Upper lobe of right lung (tissue), 1 donor: ENCODE measurements around the gene OCIAD1. TPM values are rescaled to one million over a fixed set of nuclear protein-coding genes. Genes with fewer than 3 reads are reported as not detected.

Experiments used
- ATAC-seq: fragments of 200-7000 bp; cut with Tn5 transposase; one replicate; pipeline ENCODE4 v1.9.1; 2020; ENCODE audit warnings: mild to moderate bottlenecking, moderate library complexity
- DNase-seq: peaks from one replicate; pipeline ENCODE4 v3.0.0-alpha.2; 2020
- H3K27ac ChIP-seq: fragments of 200-600 bp; one replicate; pipeline ENCODE4 v1.8.0; 2022
- H3K27me3 ChIP-seq: fragments of 200-600 bp; one replicate; pipeline ENCODE4 v1.8.0; 2022; ENCODE audit warnings: mild to moderate bottlenecking
- H3K36me3 ChIP-seq: fragments of 200-600 bp; one replicate; pipeline ENCODE4 v1.8.0; 2022
- H3K4me1 ChIP-seq: fragments of 200-600 bp; one replicate; pipeline ENCODE4 v1.8.0; 2022
- H3K4me3 ChIP-seq: fragments of 200-600 bp; one replicate; pipeline ENCODE4 v1.8.0; 2022; ENCODE audit warnings: mild to moderate bottlenecking
- H3K9me3 ChIP-seq: fragments of 200-600 bp; one replicate; pipeline ENCODE4 v1.8.0; 2022
- CTCF ChIP-seq: fragments of 200-600 bp; IDR thresholded peaks from one replicate; pipeline ENCODE4 v1.8.0; 2022; ENCODE audit warnings: antibody characterized with exemption
- intact Hi-C: fragments of 100-400 bp; cut with DNase I; formaldehyde crosslinking; loops from one replicate; pipeline ENCODE4 v1.11.0; 2022
- long read RNA-seq: library from polyadenylated mRNA; unstranded; transcript quantifications from one replicate; pipeline ENCODE4 v2.0.0, GENCODE V29; 2021
- total RNA-seq: library from RNA; stranded (reverse); fragmentation: NEBNext Ultra II Directional; extraction: Animal tissue kit (Norgen Biotek cat#: 25700); gene quantifications from one replicate; pipeline ENCODE4 v1.2.1, GENCODE V29; 2021
- donor health status: DM: no; HTN: yes; CAD: no; lungs with severe emphysema.

Gene OCIAD1
- 101 TPM for total RNA-seq
- long read RNA-seq, transcript OCIAD1-201 (9 exons, 1,414 nt) = major isoform, 41 of 65 reads
- long read RNA-seq, partial matches to known transcripts = 8 of 65 reads
- long read RNA-seq, other reads (novel, unspliced or antisense) = 11 of 65 reads

GRCh38 chr4:48830706-48831531 lies at the start of gene OCIAD1:
Gene OCIAD1 (plus strand): TSS chr4:48831088. CDS start chr4:48832625, 1,537 bp downstream.
- Histone ChIP-seq H3K36me3 (peaks cover 29% of the 10 kb centered on the region), H3K27me3 (no peaks in the 10 kb centered on the region), H3K9me3 (no peaks in the 10 kb centered on the region), H3K4me1 (peaks cover 20% of the 10 kb centered on the region), H3K27ac (peak within 1 kb of the TSS; percentile 94), H3K4me3 (peak within 1 kb of the TSS; percentile 90)
- peak; percentile 100 for ATAC-seq
- no peak for TF ChIP-seq CTCF
- intact Hi-C loops = no loop called here
- DNase-seq = peak; percentile 96

- no peaks in the 10 kb centered on the region for H3K27me3 ChIP-seq
- intact Hi-C loops = no loop called here
- H3K4me3 ChIP-seq = no peak overlapping the region
- no peak overlapping the region for H3K27ac ChIP-seq
- no peaks in the 10 kb centered on the region for H3K36me3 ChIP-seq
- DNase-seq = no peak
- H3K4me1 ChIP-seq = peaks cover 14% of the 10 kb centered on the region
- H3K9me3 ChIP-seq = no peaks in the 10 kb centered on the region
- no peak for ATAC-seq
- no peak for TF ChIP-seq CTCF
Measured at GRCh38 chr4:48781968-48782367, 48.9 kb upstream of the OCIAD1 start.

- Histone ChIP-seq H3K4me1 (no peaks in the 10 kb centered on the region), H3K4me3 (no peak overlapping the region), H3K27ac (no peak overlapping the region), H3K9me3 (no peaks in the 10 kb centered on the region), H3K27me3 (no peaks in the 10 kb centered on the region), H3K36me3 (no peaks in the 10 kb centered on the region)
- intact Hi-C loops = no loop called here
- DNase-seq (no peak), ATAC-seq (no peak)
- TF ChIP-seq CTCF = no peak
Measured at GRCh38 chr4:48785302-48785701, 45.6 kb upstream of the OCIAD1 start.

- TF ChIP-seq CTCF = no peak
- ATAC-seq (no peak), DNase-seq (no peak)
- no peak overlapping the region for H3K4me3 ChIP-seq
- no peaks in the 10 kb centered on the region for H3K9me3 ChIP-seq
- H3K4me1 ChIP-seq = no peaks in the 10 kb centered on the region
- no peaks in the 10 kb centered on the region for H3K27me3 ChIP-seq
- H3K27ac ChIP-seq = no peak overlapping the region
- intact Hi-C loops = no loop called here
- H3K36me3 ChIP-seq = no peaks in the 10 kb centered on the region
Measured at GRCh38 chr4:48786549-48786948, 44.3 kb upstream of the OCIAD1 start.

GRCh38 chr4:48787056-48787455 lies 43.8 kb upstream of the OCIAD1 start:
- no peaks in the 10 kb centered on the region for H3K4me1 ChIP-seq
- no peak for TF ChIP-seq CTCF
- no peaks in the 10 kb centered on the region for H3K27me3 ChIP-seq
- no peaks in the 10 kb centered on the region for H3K36me3 ChIP-seq
- H3K9me3 ChIP-seq = no peaks in the 10 kb centered on the region
- ATAC-seq (no peak), DNase-seq (no peak)
- intact Hi-C loops = no loop called here
- no peak overlapping the region for H3K27ac ChIP-seq
- no peak overlapping the region for H3K4me3 ChIP-seq
